Right lobe of liver (tissue), 4 donors: ENCODE results near the gene FPR2.

Source experiments
- POLR2A ChIP-seq: fragments of 450-650 bp; IDR thresholded peaks from one replicate; pipeline ENCODE4 v1.6.1; 2017; ENCODE audit warnings: antibody characterized with exemption, mild to moderate bottlenecking
- TF ChIP-seq, protein P1 (sequence below), 4 donors: fragments of 200-600 bp in 3 of 4; fragments of 450-650 bp in 1 of 4; IDR thresholded peaks; one replicate each; pipeline versions ENCODE4 v1.5.1 to v1.8.0; 2016 to 2022; ENCODE audit warnings: antibody characterized with exemption in 4 of 4, mild to moderate bottlenecking in 2 of 4
- donor health status: DM: no; HTN: no; CAD: no.
- donor health status: DM: no; HTN: no; CAD: no.
- donor health status: DM: no; HTN: yes; CAD: no.

DNA sequence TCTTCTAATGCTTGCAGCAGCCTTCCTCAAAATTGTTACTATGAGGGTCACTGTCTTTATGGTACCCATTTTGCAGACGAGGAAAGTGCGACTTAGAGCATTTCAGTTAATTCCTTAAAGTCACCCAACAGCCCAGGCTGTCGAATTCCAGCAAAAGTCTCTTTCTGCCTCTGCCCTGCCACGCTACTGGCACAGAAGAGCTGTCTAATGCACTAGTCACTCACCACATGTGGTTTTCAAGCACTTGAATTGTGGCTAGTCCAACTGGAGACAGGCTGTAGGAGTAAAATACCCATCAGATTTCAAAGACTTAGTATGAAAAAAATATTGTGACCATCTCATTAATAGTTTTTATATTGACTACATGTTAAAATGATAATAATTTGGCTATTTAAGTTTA lies 11.0 kb upstream of the FPR2 start:
- TF ChIP-seq, protein P1, sequence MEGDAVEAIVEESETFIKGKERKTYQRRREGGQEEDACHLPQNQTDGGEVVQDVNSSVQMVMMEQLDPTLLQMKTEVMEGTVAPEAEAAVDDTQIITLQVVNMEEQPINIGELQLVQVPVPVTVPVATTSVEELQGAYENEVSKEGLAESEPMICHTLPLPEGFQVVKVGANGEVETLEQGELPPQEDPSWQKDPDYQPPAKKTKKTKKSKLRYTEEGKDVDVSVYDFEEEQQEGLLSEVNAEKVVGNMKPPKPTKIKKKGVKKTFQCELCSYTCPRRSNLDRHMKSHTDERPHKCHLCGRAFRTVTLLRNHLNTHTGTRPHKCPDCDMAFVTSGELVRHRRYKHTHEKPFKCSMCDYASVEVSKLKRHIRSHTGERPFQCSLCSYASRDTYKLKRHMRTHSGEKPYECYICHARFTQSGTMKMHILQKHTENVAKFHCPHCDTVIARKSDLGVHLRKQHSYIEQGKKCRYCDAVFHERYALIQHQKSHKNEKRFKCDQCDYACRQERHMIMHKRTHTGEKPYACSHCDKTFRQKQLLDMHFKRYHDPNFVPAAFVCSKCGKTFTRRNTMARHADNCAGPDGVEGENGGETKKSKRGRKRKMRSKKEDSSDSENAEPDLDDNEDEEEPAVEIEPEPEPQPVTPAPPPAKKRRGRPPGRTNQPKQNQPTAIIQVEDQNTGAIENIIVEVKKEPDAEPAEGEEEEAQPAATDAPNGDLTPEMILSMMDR (IDR thresholded peaks at IDR 0.05), result no peak
- no peak for TF ChIP-seq POLR2A
